Fibroblast of mammary gland (primary cell): Measurements from ENCODE around the gene KCNJ6.

ENCODE experiments used
- DNase-seq: peaks from one replicate; pipeline ENCODE4 v3.0.0-alpha.2; 2010; ENCODE audit warnings: low read depth
- H3K4me3 ChIP-seq: 2 replicates; pipeline ENCODE4 v1.5.1; 2011; ENCODE audit warnings: low read depth, mild to moderate bottlenecking, low read length, moderate library complexity; ENCODE audit not compliant: control insufficient read depth
- CTCF ChIP-seq: conservative IDR thresholded peaks from 2 replicates; pipeline ENCODE4 v1.5.1; 2011; ENCODE audit warnings: low read depth, low read length, inconsistent platforms; ENCODE audit not compliant: control insufficient read depth, insufficient read depth

Gene KCNJ6

GRCh38 chr21:37870221-37870620 is 46.0 kb downstream of the KCNJ6 start:
- no peak for TF ChIP-seq CTCF
- H3K4me3 ChIP-seq, result no peak overlapping the region
- DNase-seq, result no peak

- no peak for DNase-seq
- no peak overlapping the region for H3K4me3 ChIP-seq
- no peak for TF ChIP-seq CTCF
Observed at GRCh38 chr21:37869661-37870060, 46.6 kb downstream of the KCNJ6 start.

GRCh38 chr21:37868446-37869295 is 47.6 kb downstream of the KCNJ6 start:
- no peak overlapping the region for H3K4me3 ChIP-seq
- no peak for TF ChIP-seq CTCF
- peak; percentile 59 for DNase-seq

- H3K4me3 ChIP-seq, result no peak overlapping the region
- no peak for DNase-seq
- TF ChIP-seq CTCF, result no peak
Observed at GRCh38 chr21:37866027-37866426, 50.2 kb downstream of the KCNJ6 start.

- H3K4me3 ChIP-seq, result no peak overlapping the region
- DNase-seq, result no peak
- no peak for TF ChIP-seq CTCF
Observed at GRCh38 chr21:37865156-37865555, 51.1 kb downstream of the KCNJ6 start.

GRCh38 chr21:37863842-37864241 is 52.4 kb downstream of the KCNJ6 start:
- H3K4me3 ChIP-seq, result no peak overlapping the region
- peak; percentile 63 for DNase-seq
- no peak for TF ChIP-seq CTCF
